Transverse colon (tissue), 4 donors: ENCODE results near the gene CTBP2. TPM values are rescaled to one million over a fixed set of nuclear protein-coding genes. Genes with fewer than 3 reads are reported as not detected.

Source experiments
- DNase-seq: peaks from one replicate; pipeline ENCODE4 v3.0.0-alpha.2; 2019
- H3K27ac ChIP-seq, 4 donors: fragments of 200-600 bp; sonication (generic); 2 replicates each; pipeline ENCODE4 v1.5.1; 2016 to 2018; ENCODE audit warnings: inconsistent platforms in 4 of 4
- H3K27me3 ChIP-seq: fragments of 200-600 bp; sonication (generic); 2 replicates; pipeline ENCODE4 v1.5.1; 2017; ENCODE audit warnings: inconsistent platforms
- H3K36me3 ChIP-seq, 4 donors: fragments of 200-600 bp; sonication (generic); 2 replicates each; pipeline ENCODE4 v1.5.1; 2017 to 2019; ENCODE audit warnings: inconsistent platforms in 4 of 4
- H3K4me1 ChIP-seq, 4 donors: fragments of 200-600 bp; sonication (generic); 2 replicates each; pipeline ENCODE4 v1.5.1; 2017 to 2020; ENCODE audit warnings: inconsistent platforms in 4 of 4
- H3K4me3 ChIP-seq, 4 donors: fragments of 200-600 bp; sonication (generic); 1 replicate in 1 of 4; 2 replicates in 3 of 4; pipeline versions ENCODE4 v1.5.1 to v1.6.1; 2017 to 2019; ENCODE audit warnings: inconsistent platforms in 4 of 4
- H3K9me3 ChIP-seq, 2 donors: fragments of 200-600 bp; sonication (generic); 2 replicates each; pipeline ENCODE4 v1.5.1; 2017 to 2019; ENCODE audit warnings: inconsistent platforms in 2 of 2
- CTCF ChIP-seq, 5 experiments: fragments of 200-600 bp in 3 of 5; fragments of 450-650 bp in 2 of 5; sonication (generic) in 3 of 5; IDR thresholded peaks; 1 replicate in 2 of 5; 2 replicates in 3 of 5; pipeline ENCODE4 v1.5.1; 2016 to 2017; ENCODE audit warnings: antibody characterized with exemption in 5 of 5, inconsistent platforms in 3 of 5, mild to moderate bottlenecking in 2 of 5, moderate library complexity in 1 of 5
- EP300 ChIP-seq: sonication (generic); formaldehyde crosslinking; IDR thresholded peaks from one replicate; pipeline ENCODE4 v1.6.1; 2017; ENCODE audit warnings: antibody characterized with exemption, low read depth
- POLR2A ChIP-seq: fragments of 450-650 bp; IDR thresholded peaks from one replicate; pipeline ENCODE4 v1.6.1; 2016; ENCODE audit warnings: antibody characterized with exemption, mild to moderate bottlenecking, moderate library complexity
- POLR2AphosphoS5 ChIP-seq, 3 donors: sonication (generic); formaldehyde crosslinking; IDR thresholded peaks; one replicate each; pipeline ENCODE4 v1.6.1; 2016; ENCODE audit warnings: antibody characterized with exemption in 3 of 3
- WGBS, 2 donors: methylation state at CpG; one replicate each; pipeline ENCODE4 v1.1.5; 2018; ENCODE audit warnings: low coverage in 1 of 2; 5-methylcytosine and 5-hydroxymethylcytosine counted together
- in situ Hi-C, 4 donors: fragments of 200-750 bp; cut with MboI; loops; one replicate each; pipeline versions ENCODE4 v1.15.0 to v1.15.1; 2017; ENCODE audit warnings: low sequenced_read_pairs in 3 of 4, low pct_ligation_motif_present in 1 of 4, low pct_unique_long_range_greater_than_20kb in 1 of 4
- intact Hi-C: fragments of 100-400 bp; cut with DNase I; formaldehyde crosslinking; loops from one replicate; pipeline ENCODE4 v1.15.1; 2023; ENCODE audit warnings: low total_unique reads
- total RNA-seq, 4 donors: library from RNA; depleted of rRNA; stranded (reverse); fragments of >200 nt; gene quantifications; one replicate each; pipeline ENCODE4 v1.1.0, GENCODE V29; 2016

CTBP2 gene
- total RNA-seq, 4 donors from 2014 or later: 71.9 to 247 (median 98.4) TPM

GRCh38 chr10:125130916-125131315, 29.4 kb downstream of the CTBP2 start:
- Histone ChIP-seq H3K4me1 (peaks cover 0 to 8% (median 4%) of the 10 kb centered on the region in 4 donors), H3K4me3 (no peak overlapping the region), H3K9me3 (no peaks in the 10 kb centered on the region), H3K36me3 (peaks cover 0 to 9% (median 0%) of the 10 kb centered on the region in 4 donors), H3K27ac (no peak overlapping the region), H3K27me3 (no peaks in the 10 kb centered on the region)
- intact Hi-C loops (no loop called here), in situ Hi-C loops (no loop called here)
- no peak for TF ChIP-seq POLR2AphosphoS5 (IDR thresholded peaks at IDR 0.05)
- no peak for TF ChIP-seq CTCF (IDR thresholded peaks at IDR 0.05)
- TF ChIP-seq EP300: no peak
- WGBS, 2 donors: 90% methylated on average over 15 of the region's 15 CpGs; no CpG with 5 or more reads in 1 of the 2 donors
- DNase-seq: no peak

- WGBS, 2 donors: 76 to 90% methylated on average over 5 to 9 of the region's 9 CpGs
- in situ Hi-C loops: no loop called here
Observed at GRCh38 chr10:125130260-125130659, 30.1 kb downstream of the CTBP2 start.

GRCh38 chr10:125129076-125129458, 31.3 kb downstream of the CTBP2 start:
- TF ChIP-seq POLR2A (no peak), CTCF (IDR thresholded peaks at IDR 0.05) (no peak), POLR2AphosphoS5 (IDR thresholded peaks at IDR 0.05) (no peak), EP300 (no peak)
- H3K36me3 ChIP-seq: peaks cover 0 to 9% (median 0%) of the 10 kb centered on the region in 4 donors
- intact Hi-C loops: no loop called here
- H3K9me3 ChIP-seq: no peaks in the 10 kb centered on the region
- H3K4me1 ChIP-seq: peaks cover 10 to 20% (median 14%) of the 10 kb centered on the region in 4 donors
- no peaks in the 10 kb centered on the region for H3K27me3 ChIP-seq
- 64 to 77% methylated on average over 2 to 3 of the region's 3 CpGs for WGBS, 2 donors
- in situ Hi-C loops: no loop called here
- no peak overlapping the region for H3K27ac ChIP-seq
- no peak for DNase-seq
- H3K4me3 ChIP-seq: no peak overlapping the region

More at GRCh38 chr10:125130260-125130659, 30.1 kb downstream of the CTBP2 start:
- H3K4me3 ChIP-seq: no peak overlapping the region
- intact Hi-C loops: no loop called here
- H3K9me3 ChIP-seq: no peaks in the 10 kb centered on the region
- peaks cover 0 to 9% (median 0%) of the 10 kb centered on the region in 4 donors for H3K36me3 ChIP-seq
- no peak for DNase-seq
- H3K4me1 ChIP-seq: peaks cover under 1 to 8% (median 6%) of the 10 kb centered on the region in 4 donors
- no peaks in the 10 kb centered on the region for H3K27me3 ChIP-seq
- no peak overlapping the region for H3K27ac ChIP-seq
- TF ChIP-seq POLR2A (no peak), CTCF (IDR thresholded peaks at IDR 0.05) (no peak), POLR2AphosphoS5 (IDR thresholded peaks at IDR 0.05) (no peak), EP300 (no peak)

GRCh38 chr10:125128397-125129075, 31.8 kb downstream of the CTBP2 start:
- Histone ChIP-seq H3K36me3 (peaks cover 0 to 9% (median 0%) of the 10 kb centered on the region in 4 donors), H3K9me3 (no peaks in the 10 kb centered on the region), H3K4me3 (no peak overlapping the region), H3K4me1 (peaks cover 16 to 25% (median 18%) of the 10 kb centered on the region in 4 donors), H3K27ac (no peak overlapping the region), H3K27me3 (no peaks in the 10 kb centered on the region)
- TF ChIP-seq POLR2A (no peak), POLR2AphosphoS5 (IDR thresholded peaks at IDR 0.05) (no peak), CTCF (IDR thresholded peaks at IDR 0.05) (no peak), EP300 (no peak)
- no peak for DNase-seq
- in situ Hi-C loops (no loop called here), intact Hi-C loops (no loop called here)
- WGBS, 2 donors: 75 to 89% methylated on average over 4 to 8 of the region's 8 CpGs
